Activated CD8-positive, alpha-beta memory T cell treated with anti-CD3 and anti-CD28 coated beads, Interleukin-2, amount 10 ng/mL, durations not matched to agents 7 days and 5 days (primary cell): Measurements from ENCODE around the gene SMPD3. TPM values are rescaled to one million over a fixed set of nuclear protein-coding genes. Genes with fewer than 3 reads are reported as not detected.

ENCODE experiments used
- ATAC-seq: fragments of 150-1000 bp; cut with Tn5 transposase; one replicate; pipeline ENCODE4 v1.10.0; 2021; ENCODE audit warnings: moderate library complexity
- CTCF ChIA-PET: fragments of 350-600 bp; sonication (Branson Sonifier 250); formaldehyde crosslinking; loops from one replicate; lab custom pipeline; 2021; ENCODE audit warnings: antibody characterized with exemption; lab: Charles Lee
- DNase-seq: peaks from one replicate; pipeline ENCODE4 v3.0.0-alpha.2; 2020
- H3K27ac Mint-ChIP-seq: one replicate; pipeline ENCODE4 v1.8.0; 2021; ENCODE audit warnings: mild to moderate bottlenecking, mixed read lengths
- H3K27me3 Mint-ChIP-seq: one replicate; pipeline ENCODE4 v1.8.0; 2021; ENCODE audit warnings: mixed read lengths
- H3K36me3 Mint-ChIP-seq: one replicate; pipeline ENCODE4 v1.8.0; 2021; ENCODE audit warnings: mild to moderate bottlenecking, mixed read lengths
- H3K4me1 Mint-ChIP-seq: one replicate; pipeline ENCODE4 v1.8.0; 2021; ENCODE audit warnings: mixed read lengths
- H3K4me3 Mint-ChIP-seq: one replicate; pipeline ENCODE4 v1.8.0; 2021; ENCODE audit warnings: mild to moderate bottlenecking, moderate library complexity, mixed read lengths
- H3K9me3 Mint-ChIP-seq: one replicate; pipeline ENCODE4 v1.8.0; 2022; ENCODE audit warnings: low read depth, mixed read lengths
- total RNA-seq, 2 experiments: library from RNA; stranded (reverse); gene quantifications; one replicate each; pipeline ENCODE4 v1.2.3, GENCODE V29; 2021

The SMPD3 gene
- total RNA-seq, 2 experiments from 2014 or later = 7.7 to 7.9 TPM

DNA sequence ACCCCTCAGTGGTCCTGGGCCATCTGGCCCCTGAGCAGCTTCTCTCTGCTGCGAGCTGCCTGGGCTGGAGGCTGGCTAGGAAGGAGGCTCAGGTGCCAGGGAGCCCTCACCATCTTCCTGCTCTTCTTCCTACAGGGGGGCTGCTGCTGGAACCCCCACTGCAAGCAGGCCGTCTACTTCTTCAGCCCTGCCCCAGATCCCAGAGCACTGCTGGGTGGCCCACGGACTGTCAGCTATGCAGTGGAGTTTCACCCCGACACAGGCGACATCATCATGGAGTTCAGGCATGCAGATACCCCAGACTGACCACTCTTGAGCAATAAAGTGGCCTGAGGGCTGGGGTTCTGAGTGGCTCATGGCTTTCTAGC, 91.4 kb downstream of the SMPD3 start:
- no peaks in the 10 kb centered on the region for H3K27me3 Mint-ChIP-seq
- peak overlapping the region; percentile 69 for H3K27ac Mint-ChIP-seq
- ATAC-seq (no peak), DNase-seq (no peak)
- H3K9me3 Mint-ChIP-seq = no peaks in the 10 kb centered on the region
- H3K36me3 Mint-ChIP-seq = peaks cover 51% of the 10 kb centered on the region
- peaks cover 37% of the 10 kb centered on the region for H3K4me1 Mint-ChIP-seq
- H3K4me3 Mint-ChIP-seq = peak overlapping the region; percentile 32
- CTCF ChIA-PET = interaction anchor here (0.7 to 3.8 kb wide), 11 partner anchors 12 to 164 kb away, joined by 3 to 48 read pairs (median 8); partner anchors contain the start of genes PRMT7, SLC7A6 and SLC7A6OS

DNA sequence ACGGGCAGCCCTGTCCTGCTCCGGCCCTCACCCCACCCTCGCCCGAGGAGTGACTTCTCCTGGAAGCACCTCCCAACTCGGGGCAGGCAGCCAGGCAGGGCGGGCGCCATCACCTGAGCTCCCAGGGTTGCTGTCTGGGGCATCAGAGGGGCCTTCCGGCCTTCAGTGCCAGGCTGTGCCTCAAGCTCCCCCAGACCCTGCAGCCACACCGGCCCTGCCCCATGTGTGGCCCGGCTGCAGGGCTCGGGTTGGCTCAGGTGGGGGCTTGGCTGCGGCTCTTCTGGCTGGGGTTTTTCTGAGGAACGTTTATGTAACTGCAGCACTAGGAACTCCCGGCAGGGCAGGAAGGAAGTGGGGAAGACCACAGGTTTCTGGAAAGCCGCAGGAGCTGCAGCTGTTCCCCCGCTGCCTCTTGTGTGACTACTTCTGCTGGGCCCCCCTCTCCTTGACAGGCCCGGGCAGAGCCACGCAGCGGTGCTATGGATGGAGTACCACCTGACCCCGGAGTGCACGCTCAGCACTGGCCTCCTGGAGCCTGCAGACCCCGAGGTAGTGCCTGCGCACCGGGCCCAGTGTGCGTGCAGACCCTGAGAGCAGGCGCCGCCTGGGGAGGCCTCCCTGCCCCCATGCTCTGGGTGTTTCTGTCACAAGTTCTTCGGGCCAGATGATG, 91.9 kb downstream of the SMPD3 start:
- Mint-ChIP-seq H3K4me1 (peaks cover 37% of the 10 kb centered on the region), H3K36me3 (peaks cover 55% of the 10 kb centered on the region), H3K27ac (peak overlapping the region; percentile 69), H3K9me3 (no peaks in the 10 kb centered on the region), H3K4me3 (peak overlapping the region; percentile 32), H3K27me3 (no peaks in the 10 kb centered on the region)
- peak; percentile 84 for ATAC-seq
- DNase-seq = peak; percentile 95
- CTCF ChIA-PET = interaction anchor here (0.7 to 3.8 kb wide), 21 partner anchors 8 to 165 kb away, joined by 3 to 48 read pairs (median 4); partner anchors contain the start of genes PRMT7, SLC7A6 and SLC7A6OS

DNA sequence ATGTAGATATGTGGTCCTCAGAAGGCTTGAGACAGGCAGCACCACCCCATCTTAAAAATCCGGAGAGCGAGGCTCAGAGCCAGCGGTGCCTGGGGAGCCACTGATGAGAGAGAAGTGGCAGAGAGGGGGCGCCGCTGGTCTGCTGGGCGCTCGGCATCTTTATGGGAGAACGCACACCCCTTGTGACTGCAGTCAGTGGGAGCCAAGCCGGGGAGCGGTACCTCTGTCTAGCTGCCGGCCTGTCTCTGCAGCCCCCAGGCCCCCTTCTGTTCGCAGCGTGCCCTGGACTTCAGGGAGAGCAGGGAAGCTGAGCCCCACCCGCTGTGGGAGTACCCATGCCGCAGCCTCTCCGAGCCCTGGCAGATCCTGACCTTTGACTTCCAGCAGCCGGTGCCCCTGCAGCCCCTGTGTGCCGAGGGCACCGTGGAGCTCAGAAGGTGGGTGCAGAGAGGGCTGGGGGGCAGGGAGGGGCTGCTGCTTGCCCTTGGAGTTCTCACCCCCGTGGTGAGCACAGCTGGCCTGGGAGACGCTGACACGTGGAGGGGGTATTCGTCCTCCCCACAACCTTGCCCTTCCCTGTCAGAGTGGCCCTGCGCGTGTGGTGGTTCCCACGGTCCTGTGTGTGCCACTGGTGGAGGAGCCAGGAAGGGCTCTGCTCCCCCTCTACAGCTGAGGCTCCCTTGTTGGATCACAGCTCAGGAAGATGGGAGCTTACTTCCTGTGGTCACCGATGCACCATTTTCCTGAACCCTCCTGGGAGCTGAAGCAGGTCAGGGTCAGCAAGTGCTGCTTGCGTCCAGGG, 92.7 kb downstream of the SMPD3 start:
- no peak overlapping the region for H3K4me3 Mint-ChIP-seq

DNA sequence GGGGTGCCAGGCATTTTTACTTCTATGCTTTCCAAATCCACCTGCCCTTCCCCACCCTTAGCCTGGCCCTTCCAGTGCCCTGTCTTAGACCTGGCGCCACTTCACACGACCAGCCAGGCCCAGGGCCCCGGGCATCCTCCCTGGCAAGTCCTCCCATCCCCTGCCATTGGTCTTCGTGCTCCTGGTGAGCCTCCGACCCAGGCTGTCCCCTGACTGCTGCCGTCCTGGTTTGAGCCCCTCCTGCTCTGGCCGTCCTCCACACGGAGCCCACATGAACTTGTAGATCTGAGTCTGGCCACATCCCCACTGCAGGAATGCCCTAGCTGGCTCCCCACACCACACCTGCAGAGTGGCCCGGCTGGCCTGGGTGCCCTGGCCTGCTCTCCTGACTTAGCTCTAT, 93.5 kb downstream of the SMPD3 start:
- CTCF ChIA-PET = interaction anchor here (1.2 to 3.8 kb wide), 7 partner anchors 9 to 41 kb away, joined by 3 to 48 read pairs (median 5); no protein-coding TSS in a partner anchor
- no peak for DNase-seq
- no peak for ATAC-seq
- no peaks in the 10 kb centered on the region for H3K27me3 Mint-ChIP-seq
- peaks cover 58% of the 10 kb centered on the region for H3K36me3 Mint-ChIP-seq
- no peak overlapping the region for H3K4me3 Mint-ChIP-seq
- peaks cover 40% of the 10 kb centered on the region for H3K4me1 Mint-ChIP-seq
- H3K9me3 Mint-ChIP-seq = no peaks in the 10 kb centered on the region
- peak overlapping the region; percentile 19 for H3K27ac Mint-ChIP-seq

More for the DNA sequence above, 92.7 kb downstream of the SMPD3 start:
- CTCF ChIA-PET = interaction anchor here (1.0 to 3.8 kb wide), 16 partner anchors 8 to 155 kb away, joined by 3 to 48 read pairs (median 4); partner anchors contain the start of gene SLC7A6
- ATAC-seq = peak; percentile 9
- Mint-ChIP-seq H3K36me3 (peaks cover 57% of the 10 kb centered on the region), H3K27ac (peak overlapping the region; percentile 19), H3K9me3 (no peaks in the 10 kb centered on the region), H3K27me3 (no peaks in the 10 kb centered on the region), H3K4me1 (peaks cover 39% of the 10 kb centered on the region)
- no peak for DNase-seq

DNA sequence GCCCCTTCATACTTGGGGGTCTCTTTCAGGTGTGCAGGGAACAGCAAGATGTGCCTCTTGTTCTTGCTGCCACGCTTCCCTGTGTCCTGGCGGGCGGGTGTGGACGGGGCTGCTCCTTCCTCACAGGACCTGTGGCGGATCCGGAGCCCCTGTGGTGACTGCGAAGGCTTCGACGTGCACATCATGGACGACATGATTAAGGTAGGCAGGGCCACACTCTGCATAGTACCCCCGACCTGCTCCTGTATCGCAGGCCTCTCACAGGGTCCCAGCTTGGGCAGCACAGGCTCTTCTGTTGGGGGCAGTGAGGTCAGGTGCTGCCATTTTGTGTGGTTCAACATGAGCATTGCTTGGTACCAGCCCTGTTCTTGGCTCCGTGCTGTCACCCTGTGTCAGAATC, 94.9 kb downstream of the SMPD3 start:
- CTCF ChIA-PET = interaction anchor here (0.7 to 1.1 kb wide), 2 partner anchors 15 to 34 kb away, joined by 3 read pairs; no protein-coding TSS in a partner anchor
- H3K36me3 Mint-ChIP-seq = peaks cover 68% of the 10 kb centered on the region
- ATAC-seq (no peak), DNase-seq (no peak)
- peaks cover 36% of the 10 kb centered on the region for H3K4me1 Mint-ChIP-seq
- no peak overlapping the region for H3K4me3 Mint-ChIP-seq
- H3K27me3 Mint-ChIP-seq = no peaks in the 10 kb centered on the region
- H3K9me3 Mint-ChIP-seq = no peaks in the 10 kb centered on the region
- no peak overlapping the region for H3K27ac Mint-ChIP-seq

DNA sequence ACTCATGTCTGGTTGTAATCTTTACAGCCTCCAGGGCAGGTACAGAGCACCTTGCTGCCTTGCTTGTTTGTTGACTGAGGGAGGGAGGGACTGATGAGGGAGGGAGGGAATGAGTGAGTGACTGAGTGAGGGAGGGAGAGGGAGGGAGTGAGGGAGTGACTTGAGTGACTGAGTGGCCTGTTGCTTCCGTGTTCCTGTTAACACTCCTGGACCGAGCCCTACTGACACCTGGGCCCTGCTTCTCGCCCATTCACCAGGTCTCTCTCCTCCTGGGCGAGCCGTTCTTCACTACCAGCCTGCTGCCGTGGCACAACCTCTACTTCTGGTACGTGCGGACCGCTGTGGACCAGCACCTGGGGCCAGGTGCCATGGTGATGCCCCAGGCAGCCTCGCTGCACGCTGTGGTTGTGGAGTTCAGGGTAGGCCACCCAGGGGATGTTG, 96.3 kb downstream of the SMPD3 start:
- DNase-seq (no peak), ATAC-seq (no peak)
- no peak overlapping the region for H3K4me3 Mint-ChIP-seq
- peaks cover 68% of the 10 kb centered on the region for H3K36me3 Mint-ChIP-seq
- CTCF ChIA-PET = interaction anchor here (1.0 kb wide), 1 partner anchor 41 kb away, joined by 3 read pairs; the partner anchor contains the start of genes PRMT7 and SLC7A6OS
- H3K27me3 Mint-ChIP-seq = no peaks in the 10 kb centered on the region
- H3K27ac Mint-ChIP-seq = no peak overlapping the region
- peaks cover 31% of the 10 kb centered on the region for H3K4me1 Mint-ChIP-seq
- no peaks in the 10 kb centered on the region for H3K9me3 Mint-ChIP-seq

DNA sequence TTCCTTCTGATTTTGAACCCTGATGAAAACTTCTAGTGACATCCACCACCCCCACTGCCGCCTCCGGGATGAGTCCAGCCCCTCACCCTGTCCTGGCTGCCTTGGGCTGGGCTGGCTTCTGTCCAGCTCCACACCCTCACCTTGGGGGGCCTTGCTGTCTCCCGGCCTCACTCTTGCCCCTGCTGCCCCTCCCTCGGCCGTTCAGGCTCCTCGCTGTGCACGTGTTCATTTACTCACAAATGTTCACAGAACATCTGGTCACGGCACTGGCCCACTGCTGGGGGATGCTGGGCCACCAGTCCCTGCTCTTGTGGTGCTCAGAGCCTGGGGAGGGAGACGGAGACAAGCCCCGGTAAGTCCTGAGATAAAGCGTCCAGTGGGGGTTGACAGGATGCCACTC, 96.8 kb downstream of the SMPD3 start:
- CTCF ChIA-PET = no interaction called here
- DNase-seq = no peak
- no peak overlapping the region for H3K27ac Mint-ChIP-seq
- peaks cover 31% of the 10 kb centered on the region for H3K4me1 Mint-ChIP-seq
- H3K36me3 Mint-ChIP-seq = peaks cover 69% of the 10 kb centered on the region
- no peak for ATAC-seq
- no peaks in the 10 kb centered on the region for H3K27me3 Mint-ChIP-seq
- H3K4me3 Mint-ChIP-seq = no peak overlapping the region
- no peaks in the 10 kb centered on the region for H3K9me3 Mint-ChIP-seq

DNA sequence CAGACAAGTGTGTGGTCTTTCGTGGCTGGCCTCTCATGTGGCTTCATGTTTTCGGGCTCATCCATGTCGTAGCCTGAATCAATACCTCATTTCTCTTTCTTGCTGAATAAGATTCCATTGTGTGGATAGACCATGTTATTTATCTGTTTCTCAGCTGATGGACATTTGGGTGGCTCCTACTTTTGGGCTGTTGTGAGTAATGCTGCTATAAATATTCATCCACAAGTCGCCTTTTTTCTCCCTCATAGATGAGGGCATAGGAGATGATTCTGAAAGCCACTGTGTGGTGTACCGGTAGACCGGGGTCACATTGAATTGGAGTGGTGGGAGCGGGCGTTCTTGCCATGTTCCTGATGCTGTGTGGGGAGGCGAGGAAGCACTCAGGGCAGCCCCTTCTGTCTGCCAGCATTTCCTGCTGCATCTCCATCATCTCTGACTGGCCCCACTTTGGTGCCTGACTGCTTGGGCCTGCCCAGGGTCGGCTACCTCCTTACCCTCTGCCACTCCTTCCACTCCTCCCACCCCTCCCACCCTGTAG, 97.4 kb downstream of the SMPD3 start:
- Mint-ChIP-seq H3K27me3 (no peaks in the 10 kb centered on the region), H3K4me3 (no peak overlapping the region), H3K27ac (no peak overlapping the region), H3K9me3 (no peaks in the 10 kb centered on the region), H3K4me1 (peaks cover 28% of the 10 kb centered on the region), H3K36me3 (peaks cover 70% of the 10 kb centered on the region)
- DNase-seq = no peak
- no peak for ATAC-seq
- CTCF ChIA-PET = interaction anchor here (1.4 kb wide), 1 partner anchor 87 kb away, joined by 3 read pairs; no protein-coding TSS in a partner anchor

GRCh38 chr16:68349838-68350410, 98.4 kb downstream of the SMPD3 start:
- ATAC-seq (no peak), DNase-seq (no peak)
- Mint-ChIP-seq H3K9me3 (no peaks in the 10 kb centered on the region), H3K27ac (no peak overlapping the region), H3K4me3 (no peak overlapping the region), H3K27me3 (no peaks in the 10 kb centered on the region), H3K36me3 (peaks cover 70% of the 10 kb centered on the region), H3K4me1 (peaks cover 29% of the 10 kb centered on the region)
- CTCF ChIA-PET = interaction anchor here (1.4 to 1.8 kb wide), 2 partner anchors 86 to 160 kb away, joined by 3 to 6 read pairs; no protein-coding TSS in a partner anchor

- DNase-seq = no peak
- ATAC-seq = no peak
- Mint-ChIP-seq H3K36me3 (peaks cover 64% of the 10 kb centered on the region), H3K9me3 (no peaks in the 10 kb centered on the region), H3K27ac (no peak overlapping the region), H3K27me3 (no peaks in the 10 kb centered on the region), H3K4me3 (no peak overlapping the region), H3K4me1 (peaks cover 32% of the 10 kb centered on the region)
- CTCF ChIA-PET = interaction anchor here (0.6 to 1.8 kb wide), 4 partner anchors 20 to 161 kb away, joined by 3 to 6 read pairs (median 3); no protein-coding TSS in a partner anchor
These were observed 99.5 kb downstream of the SMPD3 start for GRCh38 chr16:68348639-68349445.

DNA sequence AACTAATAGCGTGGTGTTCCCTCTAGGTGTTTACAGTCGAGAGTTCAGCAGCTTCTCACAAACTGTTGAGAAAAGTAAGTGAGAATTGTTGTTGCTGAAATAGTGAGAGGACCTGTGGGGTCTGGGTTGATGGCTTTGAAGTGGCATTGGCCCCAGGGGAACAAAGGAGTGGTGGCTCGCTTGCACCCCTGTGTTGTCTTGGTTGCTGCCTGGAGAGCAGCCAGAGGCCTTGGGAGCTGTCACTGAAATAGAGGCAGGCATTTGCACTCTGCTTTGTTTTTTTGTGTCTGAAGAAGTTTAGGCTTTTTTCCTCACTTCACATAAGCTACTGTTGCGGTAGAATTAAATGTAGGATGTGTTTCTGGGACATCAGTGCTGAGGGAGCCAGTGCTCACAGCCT, 100.7 kb downstream of the SMPD3 start:
- peaks cover 33% of the 10 kb centered on the region for H3K4me1 Mint-ChIP-seq
- no peak overlapping the region for H3K4me3 Mint-ChIP-seq
- no peak overlapping the region for H3K27ac Mint-ChIP-seq
- H3K27me3 Mint-ChIP-seq = no peaks in the 10 kb centered on the region
- H3K9me3 Mint-ChIP-seq = no peaks in the 10 kb centered on the region
- CTCF ChIA-PET = interaction anchor here (0.9 to 1.0 kb wide), 3 partner anchors 8 to 86 kb away, joined by 3 to 4 read pairs (median 3); no protein-coding TSS in a partner anchor
- DNase-seq (no peak), ATAC-seq (no peak)
- peaks cover 62% of the 10 kb centered on the region for H3K36me3 Mint-ChIP-seq

- Mint-ChIP-seq H3K36me3 (peaks cover 60% of the 10 kb centered on the region), H3K27me3 (no peaks in the 10 kb centered on the region), H3K27ac (peak overlapping the region; percentile 66), H3K4me3 (peak overlapping the region; percentile 45), H3K4me1 (peaks cover 33% of the 10 kb centered on the region), H3K9me3 (no peaks in the 10 kb centered on the region)
- ATAC-seq (no peak), DNase-seq (no peak)
- CTCF ChIA-PET = interaction anchor here (0.9 to 1.0 kb wide), 3 partner anchors 9 to 85 kb away, joined by 3 to 4 read pairs (median 3); no protein-coding TSS in a partner anchor
These were observed 101.3 kb downstream of the SMPD3 start for GRCh38 chr16:68346892-68347480.
